GM10847 (cell line): ENCODE measurements around the gene CDKL5.

Source experiments
- POLR2A ChIP-seq: IDR thresholded peaks from 2 replicates; pipeline ENCODE4 v1.6.1; 2011; ENCODE audit not compliant: insufficient read length; ENCODE audit errors: extremely low read depth

CDKL5 gene

DNA sequence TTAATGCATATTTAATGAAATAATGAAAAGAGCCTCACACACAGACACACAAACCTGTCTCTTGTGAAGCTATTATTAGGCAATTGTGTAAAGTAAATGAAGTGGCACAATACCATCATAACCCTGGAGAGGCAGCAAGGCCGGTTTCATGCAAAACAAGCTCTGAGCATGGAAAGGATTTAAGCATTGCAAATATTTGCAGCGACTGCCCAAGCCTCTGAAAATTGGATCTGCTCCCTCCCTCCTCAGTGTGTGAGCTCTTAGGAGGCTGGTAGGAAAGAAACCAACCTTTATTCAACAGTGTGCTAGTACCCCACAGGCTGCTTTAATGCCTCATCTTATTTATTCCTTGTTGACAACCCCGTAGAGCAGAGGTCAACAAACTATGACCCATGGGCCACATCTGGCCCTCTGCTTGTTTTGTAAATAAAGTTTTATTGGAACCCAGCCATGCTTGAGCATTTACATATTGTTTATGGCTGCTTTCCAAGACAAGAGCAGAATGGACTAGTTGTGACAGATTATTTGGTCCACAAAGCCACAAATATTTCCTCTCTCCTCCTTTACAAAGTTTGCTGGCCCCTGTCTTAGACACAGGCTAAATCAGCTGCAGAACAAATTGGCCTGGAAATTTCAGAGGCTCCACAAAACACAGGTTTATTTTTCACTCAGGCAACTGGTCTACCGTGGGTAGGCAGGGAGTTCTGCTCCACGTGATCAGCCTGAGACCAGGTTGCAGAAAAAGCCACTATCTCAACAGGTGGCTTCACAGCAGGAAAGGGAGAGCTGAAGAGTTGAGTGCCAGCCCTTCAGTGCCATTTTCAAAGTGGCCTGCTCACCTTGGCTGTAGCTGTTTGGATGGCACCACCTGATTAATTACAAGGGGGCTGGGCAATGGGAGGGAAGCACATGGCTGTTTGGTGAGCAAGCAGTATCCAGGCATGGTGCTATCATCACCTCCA lies 229.7 kb downstream of the CDKL5 start:
- no peak for TF ChIP-seq POLR2A

DNA sequence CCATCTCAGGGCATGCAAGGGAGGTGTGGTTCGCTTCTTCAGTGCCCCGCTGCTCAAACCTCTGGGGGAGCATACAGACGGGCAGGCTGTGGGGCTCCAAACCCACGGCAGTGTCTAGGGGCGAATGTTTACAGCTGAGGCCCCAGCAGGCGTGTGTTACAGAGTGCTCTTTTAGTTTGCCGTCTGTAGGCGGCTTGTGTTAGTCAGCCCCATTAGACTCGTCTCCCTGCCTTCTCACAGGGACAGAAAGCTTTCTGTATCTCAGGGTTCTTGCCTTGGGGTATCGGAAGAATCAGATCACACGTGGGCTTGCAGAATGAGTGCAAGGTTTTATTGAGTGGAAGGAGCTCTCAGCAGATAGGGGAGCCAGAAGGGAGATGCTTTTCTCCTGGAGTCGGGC lies 235.9 kb downstream of the CDKL5 start:
- TF ChIP-seq POLR2A = no peak

DNA sequence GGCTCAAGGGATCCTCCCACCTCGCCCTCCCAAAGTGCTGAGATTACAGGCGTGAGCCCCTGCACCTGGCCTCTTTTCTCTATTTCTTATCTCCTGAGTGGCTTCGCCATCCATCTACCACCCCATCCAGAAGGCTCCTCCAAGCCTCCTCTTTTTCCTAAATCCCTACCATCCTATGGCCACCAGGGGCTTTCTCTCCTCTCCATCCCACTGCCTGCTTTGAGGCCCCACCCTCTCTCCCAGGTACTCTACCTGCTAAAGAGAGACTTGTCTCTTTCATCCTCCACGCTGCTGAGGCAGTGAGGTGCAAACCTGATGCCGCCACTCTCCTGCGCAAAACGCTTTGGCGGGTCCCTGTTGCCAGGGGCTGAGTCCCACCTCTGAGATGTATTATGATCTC lies 239.5 kb downstream of the CDKL5 start:
- TF ChIP-seq POLR2A = no peak

DNA sequence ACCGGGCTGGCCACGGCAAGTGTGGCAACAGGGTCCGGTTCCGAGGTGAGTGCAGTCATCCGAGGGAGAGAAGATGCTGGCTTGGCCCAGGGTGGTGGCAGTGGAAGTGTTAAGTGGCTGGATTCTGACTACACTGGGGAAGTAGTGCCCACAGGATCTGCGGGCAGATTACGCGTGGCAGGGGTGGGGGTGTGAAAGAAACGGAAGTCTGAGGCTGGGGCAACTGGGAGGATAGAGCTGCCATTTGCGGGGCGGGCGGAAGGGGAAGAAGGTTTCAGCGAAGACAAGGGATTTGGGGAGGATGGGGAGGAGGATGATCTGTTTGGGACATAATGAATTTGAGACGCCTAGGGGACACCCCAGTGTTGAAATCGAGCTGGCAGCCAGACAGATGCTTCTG lies 241.2 kb downstream of the CDKL5 start:
- TF ChIP-seq POLR2A = no peak

DNA sequence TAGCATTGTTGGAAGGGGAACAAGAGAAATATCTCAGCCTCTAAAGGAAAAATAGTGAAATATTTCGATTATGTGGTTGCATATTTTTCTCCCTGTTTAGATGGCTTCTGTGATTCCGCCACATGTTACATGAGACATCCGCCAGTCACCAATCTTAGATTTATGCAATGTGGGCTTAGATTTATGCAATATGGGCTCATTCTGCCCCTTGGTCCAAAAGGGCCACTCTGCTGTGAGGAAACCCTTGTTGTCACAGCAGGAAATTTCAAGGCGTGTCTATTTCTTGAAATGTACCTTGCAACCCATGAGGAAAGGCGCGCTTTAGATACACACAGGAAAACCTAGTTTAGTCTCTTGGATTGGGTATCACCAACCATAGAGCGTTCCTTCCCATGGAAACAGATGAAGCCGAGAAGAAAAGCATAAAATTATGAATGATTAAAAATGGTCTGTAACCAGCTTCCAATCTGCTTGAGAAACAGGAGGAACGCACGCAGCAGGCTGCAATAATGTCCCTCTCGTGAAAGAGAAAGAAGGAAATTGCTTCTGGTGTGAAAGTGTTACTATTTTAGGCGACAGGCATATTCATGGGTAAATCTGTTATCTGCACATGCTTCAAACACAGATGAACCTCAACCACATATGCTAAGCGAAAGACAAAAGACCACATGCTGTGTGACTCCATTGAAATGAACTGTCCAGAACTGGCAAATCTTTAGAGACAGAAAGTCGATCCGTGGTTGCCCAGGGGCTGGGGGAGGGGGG lies 242.8 kb downstream of the CDKL5 start:
- TF ChIP-seq POLR2A = no peak

DNA sequence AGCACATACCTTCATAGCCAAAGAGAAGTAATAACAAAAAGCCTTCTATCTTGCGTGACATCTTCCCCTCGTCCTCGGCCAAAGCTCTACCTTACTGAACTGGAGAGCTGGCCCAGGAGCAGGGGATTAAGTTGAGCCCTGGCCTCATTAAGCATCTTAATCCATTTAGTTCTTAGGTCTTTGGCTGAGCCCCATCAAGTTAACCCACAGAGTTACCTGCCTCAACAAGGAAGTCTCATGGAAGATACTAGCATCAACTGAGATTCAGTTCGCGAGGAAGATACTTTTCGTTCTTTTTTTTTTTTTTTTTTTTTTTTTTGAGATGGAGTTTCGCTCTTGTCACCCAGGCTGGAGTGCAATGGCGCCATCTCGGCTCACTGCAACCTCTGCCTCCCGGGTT lies 246.6 kb downstream of the CDKL5 start, which contains the start of gene RS1:
RS1 (minus strand) TSS at position 101 of the 400 bp plus-strand sequence; CDS start at position 61, 40 bp downstream.
- TF ChIP-seq POLR2A = no peak

DNA sequence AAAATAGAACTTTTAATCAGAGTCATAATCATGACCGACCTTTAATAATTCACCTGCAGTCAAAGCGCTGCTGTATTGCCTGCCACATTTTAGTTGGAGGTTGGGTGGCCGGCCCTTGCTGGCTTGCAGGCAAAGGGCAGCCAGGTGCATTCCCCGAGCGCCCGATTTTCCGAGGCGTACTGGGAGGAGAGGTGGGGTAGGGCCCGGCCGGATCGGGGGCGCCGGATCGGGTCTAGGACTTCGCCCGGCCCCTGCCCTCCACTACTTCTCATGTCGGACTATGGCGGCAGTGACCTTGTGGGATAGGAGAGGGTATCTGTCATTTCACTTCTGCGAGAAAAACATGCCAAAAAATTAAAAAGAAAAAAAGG lies 249.0 kb downstream of the CDKL5 start:
- TF ChIP-seq POLR2A = no peak

DNA sequence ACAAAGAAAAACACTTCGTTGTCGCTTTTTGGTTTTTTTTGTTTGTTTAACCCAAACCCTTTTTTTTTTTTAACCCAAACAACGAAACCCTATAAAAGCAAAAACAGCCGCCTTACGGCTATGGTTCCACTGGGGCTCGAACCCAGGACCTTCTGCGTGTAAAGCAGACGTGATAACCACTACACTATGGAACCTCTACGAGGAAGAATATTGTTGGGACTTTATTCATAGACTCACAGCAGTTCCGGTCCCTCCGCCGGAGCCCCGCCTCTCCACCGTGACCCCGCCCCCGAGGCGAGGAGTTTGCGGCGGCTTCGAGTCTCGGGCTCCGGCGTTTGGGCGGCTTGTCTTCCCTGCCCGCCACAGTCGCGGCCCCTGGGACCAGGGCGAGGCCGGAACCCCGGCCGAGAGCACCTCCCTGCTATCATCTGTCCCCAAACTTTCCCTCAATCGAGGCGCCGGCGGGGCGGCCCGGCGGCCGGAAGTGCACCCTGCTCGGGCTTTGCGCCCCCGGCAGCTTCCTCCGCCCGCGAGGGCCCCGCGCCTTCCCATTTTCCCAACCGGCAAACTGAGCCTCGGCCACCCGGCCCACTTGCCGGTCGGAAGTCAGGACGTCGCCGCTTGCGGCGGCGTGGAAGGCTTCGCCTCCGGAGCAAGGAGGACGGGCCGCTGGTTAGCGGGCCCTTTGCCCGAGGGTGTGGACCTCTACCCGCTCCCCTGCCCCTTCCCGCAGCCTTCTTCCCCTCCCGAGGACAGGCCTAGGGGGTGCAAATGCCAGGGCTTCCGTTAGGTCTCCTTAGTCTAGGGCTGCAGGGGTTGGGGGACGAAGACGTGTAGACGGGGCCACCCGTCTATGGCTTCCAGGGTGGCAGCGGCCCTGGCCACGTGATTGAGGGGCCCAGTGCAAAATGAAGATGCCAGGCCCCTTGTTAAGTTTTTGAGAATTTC lies 249.7 kb downstream of the CDKL5 start:
- TF ChIP-seq POLR2A = no peak

DNA sequence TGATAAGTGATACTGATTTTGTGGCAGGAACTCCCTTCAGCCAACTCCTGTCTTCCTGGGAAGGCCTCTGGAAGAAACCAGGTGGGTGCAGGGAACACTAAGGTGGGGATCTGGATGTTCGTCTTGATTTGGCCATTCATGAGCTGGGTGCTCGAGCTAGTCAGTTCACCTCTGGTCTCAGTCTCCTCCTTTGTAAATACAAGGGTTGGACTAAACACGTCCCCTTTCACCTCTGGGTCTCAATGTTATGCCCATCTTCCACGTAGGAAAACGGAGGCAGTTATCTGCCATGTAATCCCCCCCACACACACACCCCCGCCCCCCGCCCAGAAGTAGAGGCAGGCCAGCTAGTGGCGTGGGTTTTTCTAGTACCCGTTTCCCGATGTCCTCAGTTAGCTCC lies 250.6 kb downstream of the CDKL5 start:
- no peak for TF ChIP-seq POLR2A

DNA sequence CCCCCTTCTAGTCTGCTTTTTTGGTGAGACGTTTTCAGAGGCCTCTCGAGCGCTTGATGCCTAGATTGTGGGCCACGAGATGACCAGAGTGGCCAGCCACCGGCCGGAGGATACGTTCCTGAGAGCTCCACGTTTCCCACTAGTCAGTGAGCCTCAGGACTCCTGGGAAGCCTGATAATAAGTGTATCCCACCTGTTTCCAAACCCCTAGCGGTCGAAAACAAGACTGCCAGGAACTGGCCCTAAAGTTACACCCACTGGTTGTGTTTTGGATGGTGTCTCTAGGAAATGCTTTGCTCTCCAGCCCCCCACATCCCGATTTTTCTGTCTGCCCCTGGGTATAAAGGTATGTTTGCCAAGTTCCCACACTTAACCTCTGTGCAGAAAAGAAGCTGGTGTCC lies 251.1 kb downstream of the CDKL5 start:
- TF ChIP-seq POLR2A = no peak

DNA sequence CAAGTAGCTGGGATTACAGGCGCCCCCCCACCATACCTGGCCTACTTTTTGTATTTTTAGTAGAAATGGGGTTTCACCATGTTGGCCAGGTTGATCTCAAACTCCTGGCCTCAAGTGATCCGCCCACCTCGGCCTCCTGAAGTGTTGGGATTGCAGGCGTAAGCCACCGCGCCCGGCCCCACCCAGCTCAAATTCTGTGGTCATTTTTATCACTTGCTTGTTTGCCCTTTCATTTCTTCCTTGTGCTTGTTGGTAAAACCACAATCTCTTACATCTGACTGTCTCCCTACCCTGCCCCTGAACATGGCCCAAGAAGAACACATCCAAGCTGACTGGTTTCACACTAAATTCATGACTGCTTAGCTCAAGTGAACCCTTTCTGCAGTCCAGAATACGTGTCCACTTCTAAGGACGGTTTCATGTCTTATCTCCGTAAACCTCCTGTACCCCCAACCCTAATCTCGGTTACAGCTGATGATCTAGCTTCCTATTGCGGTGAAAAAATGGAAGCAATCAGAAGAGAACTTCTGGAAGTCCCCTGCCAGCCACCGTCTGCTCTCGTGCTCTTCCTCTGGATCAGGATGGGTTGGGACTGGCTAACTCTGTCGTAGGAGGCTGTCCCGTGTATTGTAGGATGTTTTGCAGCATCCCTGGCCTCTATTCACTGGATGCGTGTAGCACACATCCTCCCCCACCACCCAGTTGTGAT lies 251.9 kb downstream of the CDKL5 start:
- no peak for TF ChIP-seq POLR2A

DNA sequence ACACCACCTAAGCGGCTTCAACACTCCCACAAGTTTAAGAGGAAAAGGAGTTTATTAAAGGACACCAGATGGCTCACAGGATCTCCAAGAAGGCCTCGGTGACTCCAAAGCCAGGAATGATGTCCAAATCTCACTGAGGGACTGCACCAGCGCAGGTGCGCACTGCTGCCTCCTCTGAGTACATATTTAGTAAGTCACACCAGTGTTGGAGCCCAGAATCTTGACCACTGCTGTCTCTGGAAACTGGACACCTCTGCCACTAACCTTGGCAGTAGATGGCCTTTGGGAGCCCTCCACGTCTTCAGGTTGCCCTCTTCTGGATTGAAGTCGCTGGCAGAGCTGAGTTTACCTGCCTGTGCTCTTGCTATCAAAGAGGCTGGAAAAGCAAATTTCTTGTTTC lies 256.6 kb downstream of the CDKL5 start:
- no peak for TF ChIP-seq POLR2A

DNA sequence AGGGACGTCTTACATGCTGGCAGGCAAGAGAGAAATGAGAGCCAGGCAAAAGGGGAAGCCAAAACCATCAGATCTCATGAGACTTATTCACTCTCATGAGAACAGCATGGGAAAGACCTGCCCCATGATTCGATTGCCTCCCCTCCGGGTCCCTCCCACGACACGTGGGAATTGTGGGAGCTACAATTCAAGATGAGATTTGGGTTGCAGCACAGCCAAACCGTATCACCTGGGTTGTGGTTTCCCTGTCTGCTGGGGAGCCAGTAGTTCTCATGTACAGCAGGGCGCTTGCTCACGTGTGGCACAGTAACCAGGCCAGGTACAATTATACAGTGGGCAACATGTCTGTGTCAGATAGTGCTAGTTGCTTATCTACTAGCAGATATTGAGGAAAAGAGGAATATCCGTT lies 257.6 kb downstream of the CDKL5 start:
- no peak for TF ChIP-seq POLR2A

DNA sequence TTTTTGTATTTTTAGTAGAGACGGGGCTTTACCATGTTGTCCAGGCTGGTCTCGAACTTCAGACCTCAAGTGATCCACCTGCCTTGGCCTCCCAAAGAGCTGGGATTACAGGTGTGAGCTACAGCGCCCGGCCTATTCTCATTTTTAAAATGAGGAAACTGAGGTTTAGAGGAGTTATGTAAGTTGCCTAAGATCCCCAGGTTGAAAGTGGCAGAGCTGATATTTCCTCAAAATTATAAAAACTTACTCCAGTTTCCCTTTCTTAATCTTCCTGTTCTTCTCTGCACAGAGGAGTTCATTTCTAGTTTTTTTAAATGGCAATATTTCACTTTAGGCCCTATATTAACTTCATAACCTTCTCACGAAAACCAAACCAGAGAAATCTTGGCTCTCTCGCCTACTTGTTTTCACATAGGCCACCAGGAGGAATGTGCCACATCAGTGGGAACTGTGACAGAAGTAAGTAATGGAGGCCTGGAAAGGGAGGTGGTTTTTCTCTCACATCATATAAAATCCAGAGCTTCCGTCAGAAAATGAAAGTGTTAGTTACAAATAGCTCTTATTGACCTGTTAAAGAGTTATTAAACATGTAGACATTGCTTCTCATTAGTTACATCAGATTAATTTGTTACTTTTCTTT lies 262.6 kb downstream of the CDKL5 start:
- TF ChIP-seq POLR2A = no peak

DNA sequence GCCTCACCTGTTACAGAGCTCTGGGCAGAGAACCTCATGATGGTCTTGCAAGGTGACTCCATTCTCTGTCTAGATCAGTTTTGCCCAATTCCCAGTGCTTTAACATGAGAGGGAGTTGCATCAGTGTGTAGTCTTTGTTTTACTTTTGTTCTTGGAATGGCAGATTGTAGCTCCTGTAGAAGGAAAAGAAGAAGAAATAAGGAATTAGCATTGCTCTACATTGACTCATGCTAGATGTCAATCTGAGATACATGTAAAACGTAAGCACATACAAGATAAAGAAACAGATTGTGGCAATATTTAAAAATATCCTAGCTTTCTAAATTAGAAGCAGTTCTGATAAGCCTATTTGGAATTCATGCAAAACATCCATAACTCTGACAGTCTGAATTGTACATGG lies 266.0 kb downstream of the CDKL5 start:
- TF ChIP-seq POLR2A = no peak

DNA sequence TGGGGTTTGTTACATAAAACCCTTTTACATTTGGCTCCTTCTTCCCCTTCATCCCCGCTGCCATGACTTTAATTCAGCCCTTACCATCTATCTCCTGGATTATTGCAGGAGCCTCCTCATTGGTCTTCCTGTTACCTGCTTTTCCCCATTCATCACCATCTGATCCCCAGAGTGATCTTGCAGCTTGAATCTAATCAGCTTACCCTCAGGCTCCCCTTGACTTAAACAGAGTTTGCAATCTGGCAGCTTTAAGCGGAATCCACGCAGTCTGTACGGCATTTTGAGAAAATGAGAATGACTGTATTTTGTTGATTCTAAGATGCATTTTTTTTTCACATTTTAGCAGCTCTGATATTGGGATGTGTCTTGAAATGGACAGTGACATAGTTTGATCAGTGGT lies 267.1 kb downstream of the CDKL5 start:
- TF ChIP-seq POLR2A = no peak
